Loucy (cell line): ENCODE measurements around the gene FGB.

Experiments
- CTCF ChIP-seq: fragments of 200-600 bp; sonication (generic); conservative IDR thresholded peaks from 2 replicates; pipeline ENCODE4 v1.5.1; 2014; ENCODE audit warnings: mild to moderate bottlenecking, antibody characterized with exemption, low read length
- EZH2phosphoT487 ChIP-seq: fragments of 200-600 bp; IDR thresholded peaks from 2 replicates; pipeline ENCODE4 v1.6.1; 2018; ENCODE audit warnings: antibody characterized with exemption, mild to moderate bottlenecking, moderate library complexity, borderline replicate concordance

- TF ChIP-seq CTCF (no peak), EZH2phosphoT487 (no peak)
These were observed 10.5 kb downstream of the FGB start for GRCh38 chr4:154573190-154573870.
